ENCODE data around the gene CDC42BPG.

Gene CDC42BPG

GRCh38 chr11:64784813-64785581 is 59.5 kb downstream of the CDC42BPG start:
- DNase-seq: no peak

GRCh38 chr11:64778473-64779298 is 65.8 kb downstream of the CDC42BPG start, which contains the start of gene SF1:
Gene SF1, minus strand, starts transcription at chr11:64778542. Its CDS starts 150 bp downstream, at chr11:64778392.
- DNase-seq: peak; percentile 100

- no peak for DNase-seq
Measured at GRCh38 chr11:64778223-64778472, 66.3 kb downstream of the CDC42BPG start.

GRCh38 chr11:64777449-64778222 is 66.8 kb downstream of the CDC42BPG start:
- peak; percentile 75 for DNase-seq

- DNase-seq: no peak
Measured at GRCh38 chr11:64776875-64777274, 67.6 kb downstream of the CDC42BPG start.

GRCh38 chr11:64776425-64776824 is 68.0 kb downstream of the CDC42BPG start:
- no peak for DNase-seq

GRCh38 chr11:64774144-64774543 is 70.3 kb downstream of the CDC42BPG start:
- no peak for DNase-seq

Measured in stimulated activated CD4-positive, alpha-beta T cell treated with anti-CD3 and anti-CD28 coated beads, Interleukin-1b, Interleukin-23, amount 100 ng/mL, for 48 hours (primary cell).